Cardiac fibroblast (primary cell): ENCODE measurements around the gene DCAF6.
A peak's percentile ranks its signal among the peaks of the same experiment; 100 is the strongest.

Source experiments
- DNase-seq, 2 donors: peaks; one replicate each; pipeline versions ENCODE4 v3.0.0 to v3.0.0-alpha.2; 2010; ENCODE audit warnings: low read depth in 2 of 2
- H3K4me3 ChIP-seq, 2 donors: replicated peaks in 1 of 2; 1 replicate in 1 of 2; 2 replicates in 1 of 2; pipeline ENCODE4 v1.5.1; 2011; ENCODE audit warnings: low read depth in 2 of 2, low read length in 2 of 2, mild to moderate bottlenecking in 2 of 2, moderate library complexity in 1 of 2
- TF ChIP-seq, protein P1 (sequence below): IDR thresholded peaks from one replicate; pipeline ENCODE4 v1.5.1; 2011; ENCODE audit warnings: low read depth, mild to moderate bottlenecking, low read length, inconsistent platforms

DCAF6 gene

DNA sequence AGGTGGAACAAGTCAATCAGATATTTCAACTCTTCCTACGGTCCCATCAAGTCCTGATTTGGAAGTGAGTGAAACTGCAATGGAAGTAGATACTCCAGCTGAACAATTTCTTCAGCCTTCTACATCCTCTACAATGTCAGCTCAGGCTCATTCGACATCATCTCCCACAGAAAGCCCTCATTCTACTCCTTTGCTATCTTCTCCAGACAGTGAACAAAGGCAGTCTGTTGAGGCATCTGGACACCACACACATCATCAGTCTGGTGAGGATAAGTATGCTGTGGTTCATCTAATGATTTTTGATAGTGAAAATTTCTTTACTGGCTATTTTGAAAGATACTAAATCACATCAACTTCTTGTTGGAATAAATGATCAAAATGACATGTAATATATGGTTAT is 68.0 kb downstream of the DCAF6 start:
- TF ChIP-seq, protein P1, sequence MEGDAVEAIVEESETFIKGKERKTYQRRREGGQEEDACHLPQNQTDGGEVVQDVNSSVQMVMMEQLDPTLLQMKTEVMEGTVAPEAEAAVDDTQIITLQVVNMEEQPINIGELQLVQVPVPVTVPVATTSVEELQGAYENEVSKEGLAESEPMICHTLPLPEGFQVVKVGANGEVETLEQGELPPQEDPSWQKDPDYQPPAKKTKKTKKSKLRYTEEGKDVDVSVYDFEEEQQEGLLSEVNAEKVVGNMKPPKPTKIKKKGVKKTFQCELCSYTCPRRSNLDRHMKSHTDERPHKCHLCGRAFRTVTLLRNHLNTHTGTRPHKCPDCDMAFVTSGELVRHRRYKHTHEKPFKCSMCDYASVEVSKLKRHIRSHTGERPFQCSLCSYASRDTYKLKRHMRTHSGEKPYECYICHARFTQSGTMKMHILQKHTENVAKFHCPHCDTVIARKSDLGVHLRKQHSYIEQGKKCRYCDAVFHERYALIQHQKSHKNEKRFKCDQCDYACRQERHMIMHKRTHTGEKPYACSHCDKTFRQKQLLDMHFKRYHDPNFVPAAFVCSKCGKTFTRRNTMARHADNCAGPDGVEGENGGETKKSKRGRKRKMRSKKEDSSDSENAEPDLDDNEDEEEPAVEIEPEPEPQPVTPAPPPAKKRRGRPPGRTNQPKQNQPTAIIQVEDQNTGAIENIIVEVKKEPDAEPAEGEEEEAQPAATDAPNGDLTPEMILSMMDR = no peak
- no peak for DNase-seq
- H3K4me3 ChIP-seq = no peak overlapping the region

- no peak for DNase-seq
- TF ChIP-seq, protein P1 = no peak
- H3K4me3 ChIP-seq = no peak overlapping the region
Measured at GRCh38 chr1:168005529-168005928, 69.0 kb downstream of the DCAF6 start.

GRCh38 chr1:168007691-168008090 is 71.2 kb downstream of the DCAF6 start:
- DNase-seq = no peak
- no peak overlapping the region for H3K4me3 ChIP-seq
- TF ChIP-seq, protein P1 = no peak

GRCh38 chr1:168008595-168008994 is 72.1 kb downstream of the DCAF6 start:
- TF ChIP-seq, protein P1 = no peak
- no peak for DNase-seq
- H3K4me3 ChIP-seq = no peak overlapping the region

- TF ChIP-seq, protein P1 = no peak
- peak in 1 of 2 donors; percentile 14 for DNase-seq
- H3K4me3 ChIP-seq = no peak overlapping the region
Measured at GRCh38 chr1:168009322-168009721, 72.8 kb downstream of the DCAF6 start.

DNA sequence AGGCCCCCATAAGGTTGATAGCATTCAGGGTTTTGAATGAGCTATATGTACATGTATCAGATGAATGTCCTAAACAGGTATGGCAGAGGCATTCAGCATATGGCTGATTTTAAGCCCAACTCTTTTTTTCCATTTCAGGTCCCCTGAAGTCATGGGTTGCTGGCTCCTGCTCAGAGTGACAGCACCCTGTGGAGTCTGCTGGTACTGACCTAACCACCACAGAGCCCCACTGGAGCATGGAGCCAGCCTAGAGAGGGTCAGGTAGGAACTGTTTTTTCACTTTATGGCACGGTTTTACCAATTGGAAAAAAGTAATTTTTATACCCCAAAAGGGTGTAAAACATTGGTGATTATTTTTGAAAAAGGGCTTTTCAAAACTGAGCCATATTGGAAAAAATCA is 82.9 kb downstream of the DCAF6 start:
- TF ChIP-seq, protein P1 = no peak

DNA sequence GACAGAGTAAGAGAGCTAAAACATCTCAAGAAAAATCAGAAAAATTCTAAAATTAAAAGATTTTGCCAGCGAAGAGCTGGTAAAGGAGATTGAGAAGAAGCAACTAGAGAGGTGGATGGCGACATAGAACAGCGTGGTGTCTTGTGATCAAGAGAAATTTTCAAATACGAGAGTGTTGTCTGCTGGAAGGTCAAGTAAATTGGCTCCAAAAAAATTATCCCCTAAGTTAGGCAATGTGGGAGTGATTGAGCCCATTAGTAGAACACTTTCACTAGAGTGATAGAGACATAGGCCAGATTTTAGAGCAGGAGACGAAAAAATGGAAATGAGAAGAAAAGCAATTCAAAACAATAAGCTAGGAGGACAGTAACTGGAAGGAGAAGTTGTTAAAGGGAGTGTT is 94.7 kb downstream of the DCAF6 start:
- no peak for DNase-seq
- H3K4me3 ChIP-seq = no peak overlapping the region
- TF ChIP-seq, protein P1 = no peak

More for the DNA sequence above, 82.9 kb downstream of the DCAF6 start:
- H3K4me3 ChIP-seq = no peak overlapping the region
- no peak for DNase-seq
